GM13977 (cell line): ENCODE data around the gene GGACT.

Experiments
- DNase-seq: peaks from one replicate; pipeline ENCODE4 v3.0.0; 2012; ENCODE audit warnings: low spot score
- in situ Hi-C: fragments of 300-500 bp; cut with MboI; formaldehyde crosslinking; loops from one replicate; pipeline ENCODE4 v1.12.0; 2022; ENCODE audit warnings: low sequenced_read_pairs, low pct_unique_long_range_greater_than_20kb, mixed read lengths, inconsistent platforms; ENCODE audit not compliant: unreplicated experiment
- TF ChIP-seq, protein P1 (sequence below): IDR thresholded peaks from 2 replicates; pipeline ENCODE4 v1.5.1; 2012; ENCODE audit warnings: mild to moderate bottlenecking, control low read depth; ENCODE audit not compliant: insufficient read depth; ENCODE audit errors: extremely low read depth, missing control alignments

Gene GGACT

GRCh38 chr13:100546713-100547405 is 41.7 kb downstream of the GGACT start:
- DNase-seq = no peak
- TF ChIP-seq, protein P1, sequence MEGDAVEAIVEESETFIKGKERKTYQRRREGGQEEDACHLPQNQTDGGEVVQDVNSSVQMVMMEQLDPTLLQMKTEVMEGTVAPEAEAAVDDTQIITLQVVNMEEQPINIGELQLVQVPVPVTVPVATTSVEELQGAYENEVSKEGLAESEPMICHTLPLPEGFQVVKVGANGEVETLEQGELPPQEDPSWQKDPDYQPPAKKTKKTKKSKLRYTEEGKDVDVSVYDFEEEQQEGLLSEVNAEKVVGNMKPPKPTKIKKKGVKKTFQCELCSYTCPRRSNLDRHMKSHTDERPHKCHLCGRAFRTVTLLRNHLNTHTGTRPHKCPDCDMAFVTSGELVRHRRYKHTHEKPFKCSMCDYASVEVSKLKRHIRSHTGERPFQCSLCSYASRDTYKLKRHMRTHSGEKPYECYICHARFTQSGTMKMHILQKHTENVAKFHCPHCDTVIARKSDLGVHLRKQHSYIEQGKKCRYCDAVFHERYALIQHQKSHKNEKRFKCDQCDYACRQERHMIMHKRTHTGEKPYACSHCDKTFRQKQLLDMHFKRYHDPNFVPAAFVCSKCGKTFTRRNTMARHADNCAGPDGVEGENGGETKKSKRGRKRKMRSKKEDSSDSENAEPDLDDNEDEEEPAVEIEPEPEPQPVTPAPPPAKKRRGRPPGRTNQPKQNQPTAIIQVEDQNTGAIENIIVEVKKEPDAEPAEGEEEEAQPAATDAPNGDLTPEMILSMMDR = no peak
- in situ Hi-C loops = no loop called here

- no peak for DNase-seq
- TF ChIP-seq, protein P1 = no peak
- in situ Hi-C loops = no loop called here
Observed at GRCh38 chr13:100545684-100546061, 42.9 kb downstream of the GGACT start.

GRCh38 chr13:100544866-100545683 is 43.5 kb downstream of the GGACT start:
- in situ Hi-C loops = no loop called here
- no peak for DNase-seq
- TF ChIP-seq, protein P1 = no peak

GRCh38 chr13:100543872-100544602 is 44.6 kb downstream of the GGACT start:
- in situ Hi-C loops = no loop called here
- TF ChIP-seq, protein P1 = no peak
- no peak for DNase-seq

DNA sequence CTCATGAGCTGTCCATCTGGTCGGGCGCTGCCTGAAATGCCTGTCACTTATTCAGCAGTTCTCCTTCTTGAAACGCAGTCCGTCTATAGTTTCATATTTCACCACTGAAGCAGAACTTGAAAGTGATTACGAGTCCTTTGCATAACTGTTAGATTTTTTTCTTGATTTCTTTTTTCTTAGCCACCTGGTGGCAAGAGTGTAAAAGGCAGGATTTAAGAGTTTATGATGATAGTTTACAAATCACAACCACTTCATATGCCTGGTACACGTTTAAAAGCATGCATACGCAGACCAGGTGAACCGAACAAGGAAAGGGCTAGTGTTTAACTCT is 45.8 kb downstream of the GGACT start:
- TF ChIP-seq, protein P1 = peak; percentile 44
- DNase-seq = peak; percentile 79
- in situ Hi-C loops = no loop called here

DNA sequence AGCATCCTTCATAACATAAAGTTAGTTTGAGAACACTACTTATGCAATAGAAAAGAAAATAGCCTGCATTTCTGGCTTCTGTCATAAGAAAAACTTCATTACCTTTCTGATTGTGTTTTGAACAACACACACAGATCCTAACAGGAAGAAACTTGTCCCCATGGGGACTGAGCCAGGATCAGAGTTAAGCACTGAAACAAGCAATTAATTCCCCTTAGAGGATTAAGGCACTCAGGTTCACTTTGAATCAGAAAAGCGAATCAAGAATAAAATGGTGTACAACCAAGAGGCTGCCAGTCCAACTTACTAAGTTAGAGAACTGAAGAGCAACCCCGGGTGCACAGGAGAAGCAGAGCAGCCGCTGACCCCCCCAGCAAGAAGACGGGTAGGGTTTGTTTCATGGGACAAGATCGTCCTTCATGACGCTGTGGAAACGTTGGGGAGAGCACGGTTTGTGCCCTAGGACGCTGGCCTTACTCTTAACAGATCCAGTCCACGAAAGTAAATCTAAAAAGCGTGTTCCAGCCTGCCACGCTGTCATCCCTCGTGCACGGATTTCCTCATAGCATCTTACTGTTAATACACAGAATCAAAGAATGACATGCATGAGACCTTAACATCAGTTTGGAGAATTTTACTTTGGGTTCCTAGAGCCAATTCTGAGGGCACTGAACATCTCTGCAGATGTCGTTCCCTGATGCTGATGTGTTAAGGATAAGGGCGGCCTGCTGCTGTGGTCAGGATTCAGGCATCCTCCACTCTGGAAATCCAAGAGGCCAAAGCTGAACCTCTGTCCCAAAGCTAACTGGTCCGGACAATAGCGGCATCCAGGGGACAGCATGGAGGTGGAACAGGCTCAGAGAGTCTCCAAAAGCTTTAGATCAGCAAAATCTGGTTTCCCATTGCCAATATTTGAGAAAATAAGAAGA is 46.4 kb downstream of the GGACT start:
- no peak for DNase-seq
- TF ChIP-seq, protein P1 = no peak
- in situ Hi-C loops = no loop called here
